Bronchial epithelial cell (primary cell): Measurements from ENCODE around the gene SH2B3. TPM values are rescaled to one million over a fixed set of nuclear protein-coding genes. Genes with fewer than 3 reads are reported as not detected.

Experiments
- DNase-seq: peaks from one replicate; pipeline ENCODE4 v3.0.0-alpha.2; 2010; ENCODE audit warnings: low read depth
- FAIRE-seq: peaks from 2 replicates; lab custom pipeline; 2011; peaks lifted over from hg19 to GRCh38; lab: Jason Lieb, UNC
- H3K27me3 ChIP-seq: 2 replicates; pipeline ENCODE4 v1.5.1; 2011; ENCODE audit warnings: low read length; ENCODE audit not compliant: control insufficient read depth, insufficient read depth
- H3K36me3 ChIP-seq: 2 replicates; pipeline ENCODE4 v1.5.1; 2011; ENCODE audit warnings: low read length; ENCODE audit not compliant: control insufficient read depth, insufficient read depth
- H3K4me3 ChIP-seq: 2 replicates; pipeline ENCODE4 v1.5.1; 2011; ENCODE audit warnings: mild to moderate bottlenecking, low read depth, low read length, control low read depth
- total RNA-seq: library from RNA; depleted of rRNA; stranded (reverse); fragments of >200 nt; gene quantifications from 2 replicates; pipeline ENCODE4 v1.2.1, GENCODE V29; 2014
- TF ChIP-seq, protein P1 (sequence below): IDR thresholded peaks from 2 replicates; pipeline ENCODE4 v1.5.1; 2011; ENCODE audit warnings: mild to moderate bottlenecking, moderate library complexity, low read length, control low read depth, inconsistent platforms; ENCODE audit not compliant: insufficient read depth, severe bottlenecking

Gene SH2B3
- total RNA-seq, 1 donor from 2014 or later: 2.4 TPM

DNA sequence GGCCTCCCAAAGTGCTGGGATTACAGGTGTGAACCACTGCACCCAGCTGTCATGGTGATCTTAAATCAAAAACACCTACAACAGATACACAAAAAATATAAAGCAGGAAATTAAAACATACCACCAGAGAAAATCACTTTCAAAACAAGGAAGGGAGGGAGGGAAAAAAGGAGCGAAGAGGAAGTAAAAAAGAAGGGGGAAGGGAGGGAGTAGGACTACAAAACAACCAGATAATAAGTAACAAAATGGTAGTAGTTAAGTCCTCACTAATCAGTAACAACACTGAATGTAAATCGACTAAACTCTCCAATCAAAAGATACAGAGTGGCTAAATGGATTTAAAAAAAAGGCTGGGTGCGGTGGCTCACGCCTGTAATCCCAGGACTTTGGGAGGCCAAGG is 89.0 kb downstream of the SH2B3 start:
- peaks cover 12% of the 10 kb centered on the region for H3K36me3 ChIP-seq
- no peaks in the 10 kb centered on the region for H3K27me3 ChIP-seq
- no peak for FAIRE-seq
- H3K4me3 ChIP-seq: no peak overlapping the region
- DNase-seq: no peak
- TF ChIP-seq, protein P1, sequence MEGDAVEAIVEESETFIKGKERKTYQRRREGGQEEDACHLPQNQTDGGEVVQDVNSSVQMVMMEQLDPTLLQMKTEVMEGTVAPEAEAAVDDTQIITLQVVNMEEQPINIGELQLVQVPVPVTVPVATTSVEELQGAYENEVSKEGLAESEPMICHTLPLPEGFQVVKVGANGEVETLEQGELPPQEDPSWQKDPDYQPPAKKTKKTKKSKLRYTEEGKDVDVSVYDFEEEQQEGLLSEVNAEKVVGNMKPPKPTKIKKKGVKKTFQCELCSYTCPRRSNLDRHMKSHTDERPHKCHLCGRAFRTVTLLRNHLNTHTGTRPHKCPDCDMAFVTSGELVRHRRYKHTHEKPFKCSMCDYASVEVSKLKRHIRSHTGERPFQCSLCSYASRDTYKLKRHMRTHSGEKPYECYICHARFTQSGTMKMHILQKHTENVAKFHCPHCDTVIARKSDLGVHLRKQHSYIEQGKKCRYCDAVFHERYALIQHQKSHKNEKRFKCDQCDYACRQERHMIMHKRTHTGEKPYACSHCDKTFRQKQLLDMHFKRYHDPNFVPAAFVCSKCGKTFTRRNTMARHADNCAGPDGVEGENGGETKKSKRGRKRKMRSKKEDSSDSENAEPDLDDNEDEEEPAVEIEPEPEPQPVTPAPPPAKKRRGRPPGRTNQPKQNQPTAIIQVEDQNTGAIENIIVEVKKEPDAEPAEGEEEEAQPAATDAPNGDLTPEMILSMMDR: no peak

Other genes with a start within 250 kb of the SH2B3 start
- 4.5 and 4.6 TPM in 2 replicates for gene PHETA1, start 36.8 kb upstream of the SH2B3 start, total RNA-seq
- gene ATXN2, start 193.4 kb downstream of the SH2B3 start, total RNA-seq: 8.7 and 11.0 TPM in 2 replicates